Retinal pigment epithelial cell (primary cell): Measurements from ENCODE around the gene VENTX.

Source experiments
- DNase-seq: peaks from one replicate; pipeline ENCODE4 v3.0.0-alpha.2; 2010; ENCODE audit warnings: low read depth
- H3K4me3 ChIP-seq: 2 replicates; pipeline ENCODE4 v1.5.1; 2011; ENCODE audit warnings: mild to moderate bottlenecking, low read length, control low read depth, moderate library complexity
- CTCF ChIP-seq: conservative IDR thresholded peaks from 2 replicates; pipeline ENCODE4 v1.5.1; 2011; ENCODE audit warnings: low read depth, low read length, control low read depth, inconsistent platforms

The VENTX gene

DNA sequence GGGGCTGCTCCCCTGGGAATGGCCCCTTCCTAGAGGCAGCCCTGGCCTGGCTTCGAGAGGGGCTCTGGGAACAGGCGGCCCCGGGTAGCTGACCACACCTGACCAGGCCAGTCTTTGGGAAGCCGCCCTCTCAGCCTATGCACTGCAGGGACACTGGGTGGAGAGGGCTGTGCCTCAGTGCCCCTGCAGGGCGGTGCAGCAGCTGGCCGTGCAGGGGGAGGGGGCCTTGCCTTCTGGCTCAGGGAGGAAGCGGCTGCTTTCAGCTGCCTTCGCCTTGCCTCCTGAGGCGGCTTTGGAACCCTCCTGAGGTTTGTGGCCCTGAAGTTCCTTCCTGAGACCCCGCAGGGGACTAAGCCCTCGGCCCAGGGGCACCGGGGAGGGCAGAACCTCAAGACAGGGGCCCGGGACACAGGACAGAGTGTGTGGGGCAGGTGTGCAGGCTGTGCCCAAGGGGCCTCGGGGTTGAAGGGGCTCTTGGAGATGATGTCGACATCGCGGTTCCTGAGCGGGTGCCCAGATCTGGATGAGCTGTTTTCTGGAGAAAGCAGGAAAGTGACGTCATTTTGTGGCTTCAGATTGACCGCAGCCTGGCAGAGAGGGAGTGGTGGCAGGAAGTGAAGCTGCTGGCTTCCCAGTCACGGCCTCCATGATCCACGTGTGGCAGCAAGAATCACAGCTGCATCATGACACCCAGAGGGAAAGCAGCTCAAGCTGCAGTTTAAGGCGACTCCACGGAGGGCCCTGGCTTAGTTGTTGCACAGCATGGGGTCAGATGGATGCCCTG, 21.4 kb downstream of the VENTX start:
- no peak overlapping the region for H3K4me3 ChIP-seq
- peak; percentile 93 for DNase-seq
- no peak for TF ChIP-seq CTCF

DNA sequence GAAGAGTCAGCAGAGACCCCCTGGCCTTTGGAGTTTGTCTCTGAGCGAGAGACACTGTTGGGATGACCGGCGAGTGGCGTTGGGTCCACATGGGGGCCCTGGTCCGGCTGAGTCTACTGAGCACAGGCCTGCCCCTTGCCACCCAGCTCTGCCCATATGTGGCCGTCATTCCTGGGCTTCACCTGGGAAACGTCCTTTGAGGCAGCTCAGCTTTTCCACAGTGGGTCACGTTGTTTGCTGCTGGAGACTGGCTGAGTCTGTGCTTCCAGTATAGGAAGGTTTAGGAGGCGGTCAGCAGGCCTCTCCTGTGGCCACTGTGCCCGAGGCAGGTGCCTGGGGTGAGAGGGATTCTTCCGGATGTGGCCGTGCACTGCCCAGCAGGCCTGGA, 21.9 kb downstream of the VENTX start:
- no peak for TF ChIP-seq CTCF
- no peak overlapping the region for H3K4me3 ChIP-seq
- DNase-seq = no peak

DNA sequence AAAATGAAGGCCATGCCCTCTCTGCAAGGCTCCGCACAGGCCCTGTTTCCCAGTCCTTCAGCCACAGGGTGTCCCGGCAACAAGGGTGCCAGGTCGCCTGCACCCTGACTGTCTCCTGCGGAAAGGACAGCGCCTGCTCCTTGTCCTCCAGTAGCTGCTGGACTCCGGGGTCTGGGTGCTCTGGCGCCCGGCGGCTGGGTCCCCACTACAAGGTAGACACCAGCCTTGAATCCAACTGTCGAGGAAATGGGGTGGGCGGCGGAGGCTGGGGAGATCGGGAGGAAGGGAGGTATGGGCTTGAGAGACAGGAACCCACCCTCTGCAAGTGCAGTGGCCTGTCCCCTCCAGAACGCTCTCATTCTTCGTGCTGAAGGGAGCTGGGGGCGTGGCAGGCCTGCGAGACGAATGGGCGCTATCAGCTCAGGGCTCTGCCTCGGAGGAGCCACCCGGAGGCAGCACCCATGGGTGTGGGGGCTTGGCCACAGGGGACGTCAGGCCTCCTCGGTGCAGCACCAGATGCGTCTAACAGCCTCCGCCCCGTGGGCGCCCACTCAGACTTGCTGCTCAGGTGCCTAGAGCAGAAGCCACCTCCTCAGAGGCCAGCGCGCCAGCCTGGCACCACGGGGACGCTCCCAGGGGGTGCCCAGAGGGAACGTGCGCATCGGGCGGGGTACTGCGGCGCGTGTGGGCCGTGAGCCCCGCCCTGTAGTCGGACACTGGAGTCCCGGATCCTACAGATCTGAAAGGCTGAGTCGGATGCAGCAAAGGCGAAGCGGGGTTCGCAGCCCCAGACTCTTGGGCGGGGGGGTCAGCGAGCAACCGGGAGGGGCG, 23.5 kb downstream of the VENTX start:
- DNase-seq = no peak
- no peak for TF ChIP-seq CTCF
- H3K4me3 ChIP-seq = peak overlapping the region; percentile 38

DNA sequence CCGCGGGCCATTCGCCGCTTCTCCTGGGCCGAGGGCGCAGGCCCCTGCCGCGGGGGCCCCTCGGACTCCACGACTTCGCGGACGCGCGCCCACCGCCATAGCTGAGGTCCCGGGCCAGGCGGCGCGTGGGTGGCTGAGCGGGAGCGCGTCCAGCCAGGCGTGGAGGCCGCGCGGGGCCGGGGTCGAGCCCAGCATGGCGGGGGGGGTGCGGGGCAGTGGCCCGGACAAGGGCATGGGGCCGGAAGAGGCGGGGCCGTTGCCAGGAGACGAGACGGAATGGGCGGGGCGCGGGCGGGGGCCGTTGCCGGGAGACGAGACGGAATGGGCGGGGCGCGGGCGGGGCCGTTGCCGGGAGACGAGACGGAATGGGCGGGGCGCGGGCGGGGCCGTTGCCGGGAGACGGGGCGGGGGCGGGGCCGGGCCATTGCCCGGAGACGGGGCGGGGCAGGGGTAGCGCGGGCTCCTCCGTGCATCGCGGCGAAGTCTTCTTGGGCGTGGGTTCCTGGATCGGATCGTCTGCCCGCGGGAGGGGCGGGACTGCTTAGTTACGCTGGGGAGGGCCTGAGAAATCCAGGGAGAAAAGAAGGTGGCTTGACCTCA, 24.2 kb downstream of the VENTX start:
- TF ChIP-seq CTCF = no peak
- H3K4me3 ChIP-seq = peak overlapping the region; percentile 43
- no peak for DNase-seq

GRCh38 chr10:133262696-133263095, 25.0 kb downstream of the VENTX start:
- no peak for DNase-seq
- H3K4me3 ChIP-seq = no peak overlapping the region

DNA sequence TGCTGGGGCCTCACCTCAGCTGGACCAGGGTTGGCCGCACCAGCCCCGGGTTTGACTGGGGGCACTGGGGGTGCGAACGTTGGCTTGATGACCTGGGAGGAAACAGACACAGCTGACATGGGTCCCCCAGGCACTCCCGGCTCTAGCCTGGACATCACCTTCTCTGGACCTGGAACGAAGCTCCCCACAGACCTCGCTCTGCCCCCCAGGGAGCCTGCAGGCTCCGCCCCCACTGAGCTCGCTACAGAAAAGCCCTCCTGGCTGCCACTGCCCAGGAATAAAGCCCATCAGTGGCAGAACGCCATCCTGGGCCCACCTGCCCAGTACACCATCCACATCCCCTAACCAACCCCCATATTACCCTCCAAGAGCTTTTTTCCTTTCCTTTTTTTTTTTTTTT, 26.0 kb downstream of the VENTX start:
- no peak overlapping the region for H3K4me3 ChIP-seq
- TF ChIP-seq CTCF = no peak
- no peak for DNase-seq

More at GRCh38 chr10:133262696-133263095, 25.0 kb downstream of the VENTX start:
- no peak for TF ChIP-seq CTCF
